Hypothalamus (tissue), 51 donors: ENCODE data around the gene ATL3.
"Not testable (repeated sequence)": the region's sequence is repeated elsewhere in the genome, so short reads cannot be mapped to it uniquely, and the experiment has no call there.

ENCODE experiments used
- DNase-seq, 51 donors: peaks; one replicate each; lab custom pipeline; 2025; lab: John Stamatoyannopoulos, UW

ATL3 gene

DNA sequence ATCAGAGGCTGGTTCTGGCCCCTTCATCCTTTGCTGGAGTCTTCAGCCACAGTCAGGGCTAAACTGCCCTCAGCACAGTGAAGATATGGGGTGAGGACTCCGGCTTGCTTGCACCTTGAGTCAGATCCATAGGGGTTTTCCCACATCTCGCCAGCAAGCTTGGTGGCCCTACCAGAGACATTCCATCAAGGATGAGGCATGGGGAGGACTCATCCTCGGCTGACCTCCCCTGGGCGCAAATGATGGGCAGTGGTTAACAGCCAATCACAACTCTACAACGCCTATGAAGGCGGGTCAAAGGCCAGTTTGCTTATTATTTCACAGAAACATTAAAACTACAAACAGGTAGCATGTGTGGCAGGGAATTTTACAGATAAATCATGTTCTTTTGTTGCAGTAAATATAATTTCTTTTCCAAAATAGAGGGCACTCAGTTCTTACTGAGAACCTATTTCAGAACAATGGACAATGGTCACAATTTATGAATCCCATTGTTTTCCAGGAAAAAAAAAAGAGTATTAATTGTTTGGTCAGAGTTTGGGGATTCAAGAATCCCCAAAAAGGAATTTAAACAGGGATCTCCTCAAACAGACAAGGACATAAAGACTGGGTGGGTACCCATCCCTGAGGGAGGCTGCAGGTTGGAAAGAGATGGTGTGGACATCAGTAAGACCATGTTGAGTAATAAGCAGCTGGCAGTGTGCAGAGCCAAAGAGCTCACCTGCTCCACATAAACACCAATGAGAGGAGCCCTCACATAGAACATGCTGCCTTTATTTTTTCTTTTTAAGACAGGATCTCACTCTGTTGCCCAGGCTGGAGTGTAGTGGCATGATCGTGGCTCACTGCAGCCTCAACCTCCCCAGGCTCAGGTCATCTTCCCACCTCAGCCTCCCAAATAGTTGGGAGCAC is 71.7 kb downstream of the ATL3 start:
- DNase-seq, result peak in 13 of 51 donors; percentile 21 to 57 (median 31)

DNA sequence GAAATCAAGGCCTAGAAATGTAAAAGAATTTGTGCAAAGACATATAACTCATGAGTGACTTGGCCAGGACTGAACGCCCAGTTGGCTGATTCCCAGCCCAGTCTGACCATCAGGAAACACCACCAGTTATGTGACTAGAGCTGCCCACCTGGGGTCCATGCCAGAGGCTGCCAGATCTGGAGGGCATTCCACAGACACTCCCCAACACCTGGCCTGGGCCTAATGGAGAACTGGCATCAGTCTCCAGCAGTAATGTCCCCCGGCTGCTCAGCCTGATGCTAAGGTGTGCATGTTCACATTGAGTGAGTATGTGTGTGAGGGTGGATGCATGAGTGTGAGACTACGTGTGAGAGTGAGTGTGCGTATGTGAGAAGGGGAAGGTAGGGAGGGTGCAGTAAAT is 72.6 kb downstream of the ATL3 start:
- no peak for DNase-seq

DNA sequence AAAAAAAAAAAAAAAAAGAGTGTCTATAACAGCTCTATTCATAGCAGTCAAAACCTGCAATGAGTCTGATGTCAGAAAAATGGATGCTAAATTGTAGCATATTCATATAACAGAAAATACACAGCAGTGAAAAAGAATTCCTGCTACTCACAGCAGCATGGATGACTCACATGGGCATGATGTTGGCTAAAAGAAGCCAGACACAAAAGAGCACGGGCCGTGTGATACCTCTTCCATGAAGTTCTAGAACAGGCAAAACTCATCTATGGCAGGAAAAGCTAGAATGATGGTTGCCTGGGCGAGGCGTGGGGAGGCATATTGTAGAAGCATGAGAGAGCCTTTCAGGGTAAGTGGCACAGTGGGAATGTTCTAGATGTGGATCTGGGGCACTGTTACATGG is 75.9 kb downstream of the ATL3 start:
- DNase-seq, result peak in 3 of 51 donors; percentile 22 to 48 (median 31)

DNA sequence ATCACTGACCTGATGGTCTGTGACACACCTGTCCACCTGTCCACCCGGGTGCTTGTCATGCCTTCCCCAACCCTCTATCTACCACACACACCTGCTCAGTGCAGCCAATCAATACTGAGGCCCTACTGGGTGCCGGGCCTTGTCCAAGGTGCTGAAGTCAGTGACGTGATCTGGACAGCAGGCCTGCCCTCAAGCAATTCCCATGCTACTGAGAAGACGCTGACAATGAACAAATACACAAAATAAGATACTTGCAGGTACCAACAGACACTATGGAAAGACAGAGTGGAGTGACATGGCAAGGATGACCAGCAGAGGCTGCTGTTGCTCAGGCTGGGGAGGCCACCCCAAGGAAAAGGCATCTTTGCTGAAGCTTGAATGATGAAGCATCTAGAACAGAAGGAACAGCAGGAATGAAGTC is 78.2 kb downstream of the ATL3 start:
- peak in 17 of 51 donors; percentile 11 to 63 (median 33) for DNase-seq

- DNase-seq, result no peak
Observed at GRCh38 chr11:63590024-63590788, 81.0 kb downstream of the ATL3 start.

- DNase-seq, result no peak
Observed at GRCh38 chr11:63589000-63589399, 82.2 kb downstream of the ATL3 start.

DNA sequence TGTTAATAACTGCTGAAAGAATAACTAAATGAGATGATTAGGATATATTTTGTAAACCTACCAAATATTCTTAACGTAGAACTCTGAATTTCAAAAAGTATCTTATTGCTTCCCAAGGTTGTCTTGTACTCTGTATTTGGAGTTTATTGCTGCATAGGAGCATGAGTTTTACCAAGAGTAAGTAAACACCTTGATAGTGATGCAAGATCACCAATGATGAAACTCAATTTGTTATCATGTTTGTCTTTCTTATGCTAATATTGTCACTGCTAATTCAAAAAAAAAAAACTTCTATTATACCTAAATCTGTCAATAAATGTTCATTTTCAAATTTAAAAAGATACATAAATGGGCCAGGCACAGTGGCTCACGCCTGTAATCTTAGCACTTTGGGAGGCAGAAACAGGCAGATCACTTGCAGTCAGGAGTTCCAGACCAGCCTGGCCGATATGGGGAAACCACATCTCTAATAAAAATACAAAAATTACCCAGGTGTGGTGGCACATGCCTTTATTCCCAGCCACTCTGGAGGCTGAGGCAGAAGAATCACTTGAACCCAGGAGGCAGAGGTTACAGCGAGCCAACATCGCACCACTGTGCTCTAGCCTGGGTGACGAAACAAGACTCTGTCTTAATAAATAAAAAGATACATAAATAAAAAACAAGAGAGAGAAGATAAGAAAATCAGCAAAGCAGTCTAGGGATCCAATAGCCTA is 84.6 kb downstream of the ATL3 start:
- DNase-seq, result no peak

DNA sequence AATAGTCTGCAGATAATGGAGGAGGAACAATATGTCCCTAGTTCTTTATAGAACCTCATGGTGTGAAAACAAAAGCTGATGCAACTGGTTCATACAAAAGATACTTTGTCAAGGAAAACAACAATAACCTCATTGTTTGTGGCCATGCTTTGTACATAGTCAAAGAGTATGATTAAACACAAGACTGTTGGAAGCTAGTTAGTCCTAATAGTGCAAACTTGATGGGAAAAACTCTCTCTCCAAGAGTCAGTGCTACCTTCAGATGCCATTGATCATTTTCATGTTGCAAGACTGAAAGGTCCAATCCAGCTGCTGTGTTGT is 87.9 kb downstream of the ATL3 start:
- DNase-seq, result peak in 3 of 51 donors; percentile 40 to 81 (median 63)

DNA sequence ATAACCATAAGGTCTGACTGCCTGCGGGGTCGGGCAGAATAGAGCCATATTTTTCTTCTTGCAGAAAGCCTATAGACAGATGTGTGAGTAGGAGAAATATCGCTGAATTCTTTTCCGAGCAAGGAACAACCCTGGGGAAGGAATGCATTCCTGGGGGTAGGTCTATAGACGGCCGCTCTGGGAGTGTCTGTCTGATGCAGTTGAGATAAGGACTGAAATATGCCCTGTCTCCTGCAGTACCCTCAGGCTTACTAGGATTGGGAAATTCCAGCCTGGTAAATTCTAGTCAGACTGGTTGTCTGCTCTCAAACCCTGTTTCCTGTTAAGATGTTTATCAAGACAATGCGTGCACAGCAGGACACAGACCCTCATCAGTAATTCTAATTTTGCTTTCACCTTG is 90.0 kb downstream of the ATL3 start:
- not testable (repeated sequence) for DNase-seq

DNA sequence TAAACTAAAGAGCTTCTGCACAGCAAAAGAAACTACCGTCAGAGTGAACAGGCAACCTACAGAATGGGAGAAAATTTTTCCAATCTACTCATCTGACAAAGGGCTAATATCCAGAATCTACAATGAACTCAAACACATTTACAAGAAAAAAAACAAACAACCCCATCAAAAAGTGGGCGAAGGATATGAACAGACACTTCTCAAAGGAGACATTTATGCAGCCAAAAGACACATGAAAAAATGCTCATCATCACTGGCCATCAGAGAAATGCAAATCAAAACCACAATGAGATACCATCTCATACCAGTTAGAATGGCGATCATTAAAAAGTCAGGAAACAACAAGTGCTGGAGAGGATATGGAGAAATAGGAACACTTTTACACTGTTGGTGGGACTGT is 92.3 kb downstream of the ATL3 start:
- not testable (repeated sequence) for DNase-seq

- peak in 1 of 51 donors; percentile 53 for DNase-seq
Observed at GRCh38 chr11:63574856-63575602, 96.1 kb downstream of the ATL3 start.
